Ectodermal cell (in vitro differentiated cells): Measurements from ENCODE around the gene SFT2D3.
A peak's percentile ranks its signal among the peaks of the same experiment; 100 is the strongest.

Source experiments
- H3K27ac ChIP-seq: 2 replicates; pipeline ENCODE4 v1.7.0; 2013; ENCODE audit warnings: mild to moderate bottlenecking, low read depth, low read length; ENCODE audit not compliant: insufficient read depth, poor library complexity, severe bottlenecking
- H3K27me3 ChIP-seq: 2 replicates; pipeline ENCODE4 v1.7.0; 2013; ENCODE audit warnings: mild to moderate bottlenecking, low read length; ENCODE audit not compliant: insufficient read depth, control insufficient read depth, poor library complexity, severe bottlenecking
- H3K36me3 ChIP-seq: one replicate; pipeline ENCODE4 v1.7.0; 2013; ENCODE audit warnings: low read length; ENCODE audit not compliant: control insufficient read depth, insufficient read depth
- H3K4me1 ChIP-seq: one replicate; pipeline ENCODE4 v1.7.0; 2013; ENCODE audit warnings: low read length; ENCODE audit not compliant: control insufficient read depth, insufficient read depth
- H3K4me3 ChIP-seq: 2 replicates; pipeline ENCODE4 v1.7.0; 2013; ENCODE audit warnings: low read depth, low read length, control low read depth; ENCODE audit not compliant: insufficient read depth
- H3K9me3 ChIP-seq: 2 replicates; pipeline ENCODE4 v1.7.0; 2013; ENCODE audit warnings: mild to moderate bottlenecking, low read length, moderate library complexity; ENCODE audit not compliant: control insufficient read depth
- WGBS, 2 experiments: methylation state at CpG; one replicate each; pipeline ENCODE4 v1.1.7; 2013; ENCODE audit warnings: missing lambda C conversion rate in 2 of 2; 5-methylcytosine and 5-hydroxymethylcytosine counted together

The SFT2D3 gene

GRCh38 chr2:127674241-127675209 is 26.8 kb upstream of the SFT2D3 start:
- Histone ChIP-seq H3K4me3 (peak overlapping the region; percentile 33), H3K27me3 (peaks cover 62% of the 10 kb centered on the region), H3K9me3 (no peaks in the 10 kb centered on the region), H3K27ac (no peak overlapping the region), H3K36me3 (no peaks in the 10 kb centered on the region), H3K4me1 (no peaks in the 10 kb centered on the region)
- 8 to 9% methylated on average over 63 to 65 of the region's 72 CpGs for WGBS, 2 experiments

- Histone ChIP-seq H3K4me3 (peak within 1 kb of the TSS; percentile 39), H3K36me3 (no peaks in the 10 kb centered on the region), H3K4me1 (no peaks in the 10 kb centered on the region), H3K27ac (no peak within 1 kb of the TSS), H3K9me3 (no peaks in the 10 kb centered on the region), H3K27me3 (peaks cover 62% of the 10 kb centered on the region)
- 7 to 8% methylated on average over 51 to 56 of the region's 56 CpGs for WGBS, 2 experiments
Observed at GRCh38 chr2:127675331-127676261, 25.7 kb upstream of the SFT2D3 start, which contains the start of gene LIMS2. Gene LIMS2 (minus strand): TSS chr2:127675530. CDS start chr2:127675024, 506 bp downstream.

- no peaks in the 10 kb centered on the region for H3K36me3 ChIP-seq
- no peak overlapping the region for H3K4me3 ChIP-seq
- H3K9me3 ChIP-seq: no peaks in the 10 kb centered on the region
- H3K27me3 ChIP-seq: peaks cover 57% of the 10 kb centered on the region
- WGBS, 2 experiments: 73 to 90% methylated on average over 2 of the region's 2 CpGs
- peaks cover 6% of the 10 kb centered on the region for H3K4me1 ChIP-seq
- no peak overlapping the region for H3K27ac ChIP-seq
Observed at GRCh38 chr2:127676906-127677305, 24.4 kb upstream of the SFT2D3 start.

GRCh38 chr2:127678531-127678930 is 22.8 kb upstream of the SFT2D3 start:
- Histone ChIP-seq H3K4me3 (no peak overlapping the region), H3K4me1 (peaks cover 6% of the 10 kb centered on the region), H3K27me3 (peaks cover 41% of the 10 kb centered on the region), H3K9me3 (no peaks in the 10 kb centered on the region), H3K27ac (no peak overlapping the region), H3K36me3 (no peaks in the 10 kb centered on the region)
- WGBS, 2 experiments: 82 to 89% methylated on average over 10 of the region's 10 CpGs

GRCh38 chr2:127678991-127679390 is 22.3 kb upstream of the SFT2D3 start:
- no peaks in the 10 kb centered on the region for H3K9me3 ChIP-seq
- H3K27me3 ChIP-seq: peaks cover 36% of the 10 kb centered on the region
- no peak overlapping the region for H3K27ac ChIP-seq
- WGBS, 2 experiments: 92% methylated on average over 6 of the region's 6 CpGs
- no peak overlapping the region for H3K4me3 ChIP-seq
- no peaks in the 10 kb centered on the region for H3K36me3 ChIP-seq
- H3K4me1 ChIP-seq: peaks cover 6% of the 10 kb centered on the region

GRCh38 chr2:127679680-127680361 is 21.5 kb upstream of the SFT2D3 start:
- WGBS, 2 experiments: 88 to 90% methylated on average over 15 of the region's 15 CpGs
- Histone ChIP-seq H3K4me1 (peaks cover 6% of the 10 kb centered on the region), H3K9me3 (no peaks in the 10 kb centered on the region), H3K27me3 (peaks cover 28% of the 10 kb centered on the region), H3K36me3 (no peaks in the 10 kb centered on the region), H3K27ac (no peak overlapping the region), H3K4me3 (no peak overlapping the region)

GRCh38 chr2:127680706-127681287 is 20.5 kb upstream of the SFT2D3 start:
- 92 to 94% methylated on average over 19 of the region's 19 CpGs for WGBS, 2 experiments
- peaks cover 20% of the 10 kb centered on the region for H3K27me3 ChIP-seq
- no peak overlapping the region for H3K4me3 ChIP-seq

GRCh38 chr2:127681288-127681804 is 20.0 kb upstream of the SFT2D3 start:
- 82 to 83% methylated on average over 25 of the region's 25 CpGs for WGBS, 2 experiments
- Histone ChIP-seq H3K9me3 (no peaks in the 10 kb centered on the region), H3K4me1 (peaks cover 6% of the 10 kb centered on the region), H3K4me3 (no peak overlapping the region), H3K27me3 (peaks cover 14% of the 10 kb centered on the region), H3K36me3 (no peaks in the 10 kb centered on the region), H3K27ac (no peak overlapping the region)

More at GRCh38 chr2:127680706-127681287, 20.5 kb upstream of the SFT2D3 start:
- H3K4me1 ChIP-seq: peaks cover 6% of the 10 kb centered on the region
- no peaks in the 10 kb centered on the region for H3K36me3 ChIP-seq
- no peak overlapping the region for H3K27ac ChIP-seq
- H3K9me3 ChIP-seq: no peaks in the 10 kb centered on the region
